IMR-90 (cell line): ENCODE results near the gene MYRFL.

ENCODE experiments used
- BHLHE40 ChIP-seq: fragments of 150-350 bp; IDR thresholded peaks from 2 replicates; pipeline ENCODE4 v1.6.1; 2016; ENCODE audit warnings: mild to moderate bottlenecking, low read depth, low read length
- CEBPB ChIP-seq: IDR thresholded peaks from 2 replicates; pipeline ENCODE4 v1.6.1; 2012; ENCODE audit warnings: low read depth, low read length, improper control_type of control experiment
- CHD1 ChIP-seq: IDR thresholded peaks from 2 replicates; pipeline ENCODE4 v1.6.1; 2012; ENCODE audit warnings: low read depth, low read length, improper control_type of control experiment
- CTCF ChIP-seq: conservative IDR thresholded peaks from 2 replicates; pipeline ENCODE4 v1.5.1; 2012; ENCODE audit warnings: mild to moderate bottlenecking, low read depth, low read length, improper control_type of control experiment
- MXI1 ChIP-seq: IDR thresholded peaks from 2 replicates; pipeline ENCODE4 v1.6.1; 2012; ENCODE audit warnings: low read depth, mild to moderate bottlenecking, low read length, moderate library complexity, borderline replicate concordance
- POLR2A ChIP-seq: IDR thresholded peaks from 2 replicates; pipeline ENCODE4 v1.6.1; 2012; ENCODE audit warnings: mild to moderate bottlenecking, low read depth, low read length
- RCOR1 ChIP-seq: IDR thresholded peaks from 2 replicates; pipeline ENCODE4 v1.6.1; 2012; ENCODE audit warnings: mild to moderate bottlenecking, low read length, improper control_type of control experiment; ENCODE audit not compliant: insufficient replicate concordance
- SMC3 ChIP-seq: fragments of 150-350 bp; IDR thresholded peaks from 2 replicates; pipeline ENCODE4 v1.6.1; 2016; ENCODE audit warnings: low read depth, mild to moderate bottlenecking, antibody characterized with exemption, low read length, moderate library complexity
- USF2 ChIP-seq: fragments of 150-350 bp; IDR thresholded peaks from 2 replicates; pipeline ENCODE4 v1.6.1; 2017; ENCODE audit warnings: mild to moderate bottlenecking, antibody characterized with exemption, low read length, low read depth

DNA sequence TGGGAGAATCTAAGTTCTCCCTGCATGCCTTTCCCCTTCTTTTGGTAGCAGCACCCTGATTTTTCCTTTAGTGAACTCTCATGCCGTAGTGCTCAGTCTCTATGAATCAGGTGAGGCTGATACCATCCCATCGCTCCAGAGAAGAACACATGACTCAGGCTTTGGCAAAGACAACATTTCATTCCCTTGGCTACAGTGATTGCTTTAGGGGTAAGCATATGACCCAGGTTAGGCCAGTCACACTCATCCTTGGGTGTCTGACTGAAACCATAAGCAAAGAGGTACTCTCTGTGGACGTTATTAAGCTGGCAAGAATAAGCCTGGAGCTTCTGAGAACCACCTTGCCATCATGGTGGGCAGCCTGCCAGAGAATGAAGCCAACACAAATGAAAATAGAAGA, 141.8 kb downstream of the MYRFL start:
- TF ChIP-seq CTCF (no peak), POLR2A (no peak), SMC3 (no peak), CEBPB (no peak), BHLHE40 (no peak), RCOR1 (no peak), USF2 (no peak), CHD1 (no peak), MXI1 (no peak)
